ENCODE data around the gene EFNA5.

DNA sequence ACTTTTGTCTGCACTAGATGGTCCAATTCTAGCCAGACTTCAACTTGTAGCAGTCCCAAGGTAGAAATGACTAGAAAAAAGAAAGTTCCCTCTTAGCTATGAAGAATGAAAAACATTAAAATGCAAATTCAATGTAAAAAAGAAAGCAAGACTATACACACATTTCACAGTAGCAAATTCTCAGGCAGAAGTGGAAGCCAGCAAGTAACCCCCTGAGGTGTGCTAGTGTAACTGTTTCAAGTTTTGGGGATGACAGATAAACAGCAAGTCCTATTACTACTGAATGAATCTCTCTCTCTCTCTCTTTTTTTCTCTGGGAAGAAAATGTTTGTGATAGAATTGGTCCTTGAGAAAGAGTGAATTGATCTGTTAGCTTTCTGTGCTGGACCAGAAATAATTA, 185.6 kb downstream of the EFNA5 start:
- TF ChIP-seq GATA2 (IDR thresholded peaks at IDR 0.05; ENCODE audit: low read depth, low read length) (no peak), GATA3 (IDR thresholded peaks at IDR 0.05; ENCODE audit: low read depth, low read length) (no peak)

All from SH-SY5Y (cell line).